ENCODE results near the gene SYT9. TPM values are rescaled to one million over a fixed set of nuclear protein-coding genes. Genes with fewer than 3 reads are reported as not detected.
A peak's percentile ranks its signal among the peaks of the same experiment; 100 is the strongest.

The SYT9 gene
- total and polyA plus RNA-seq, 2 donors (not counting 3 experiments of a cell fraction or from before 2014, with no cell fraction given), result 0.23 TPM; not detected in 1

DNA sequence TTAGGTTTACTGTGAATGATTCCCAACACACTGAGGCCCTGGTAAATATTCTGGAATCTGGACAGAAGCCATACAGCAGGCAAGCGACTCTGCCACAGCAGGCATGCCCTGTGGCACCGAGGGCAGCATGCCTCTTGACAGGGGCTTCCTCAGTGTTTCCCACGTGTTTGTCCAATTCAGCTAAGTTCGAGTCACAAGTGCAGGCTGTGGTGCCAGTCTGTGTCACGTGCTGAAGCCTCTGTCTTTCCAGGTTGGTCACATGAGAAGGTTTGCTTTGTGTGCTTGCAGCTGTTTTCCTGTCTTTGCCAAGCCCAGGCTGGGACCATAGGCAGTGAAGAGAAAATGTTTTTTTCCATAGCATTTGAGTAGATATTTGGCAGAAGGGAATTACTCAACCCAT lies 259.7 kb downstream of the SYT9 start:
- Histone ChIP-seq H3K4me2 (ENCODE audit: insufficient read depth, low read length) (no peak overlapping the region), H3K79me2 (ENCODE audit: control insufficient read depth, insufficient read depth, low read length) (no peaks in the 10 kb centered on the region), H3K27ac (ENCODE audit: insufficient read depth, low read depth, low read length) (no peak overlapping the region), H3K4me1 (ENCODE audit: control insufficient read depth, extremely low read depth, insufficient read depth, low read length) (peaks cover 6% of the 10 kb centered on the region), H2AFZ (ENCODE audit: low read depth, low read length) (no peak overlapping the region), H3K36me3 (ENCODE audit: control insufficient read depth in 2 of 2, extremely low read depth in 1 of 2, insufficient read depth in 2 of 2, low read length in 2 of 2) (no peaks in the 10 kb centered on the region), H4K20me1 (replicated peaks; ENCODE audit: control insufficient read depth, extremely low read depth, insufficient read depth, low read length) (no peaks in the 10 kb centered on the region), H3K9me1 (replicated peaks; ENCODE audit: control insufficient read depth, extremely low read depth, insufficient read depth, low read length) (no peaks in the 10 kb centered on the region), H3K4me3 (replicated peaks in 1 of 3; ENCODE audit: insufficient read depth in 1 of 3, low read depth in 1 of 3, low read length in 3 of 3) (no peak overlapping the region), H3K9me3 (replicated peaks; ENCODE audit: control insufficient read depth, insufficient read depth, low read length) (no peaks in the 10 kb centered on the region), H3K27me3 (ENCODE audit: control insufficient read depth in 2 of 2, insufficient read depth in 2 of 2, low read length in 2 of 2) (peaks cover 26 to 32% of the 10 kb centered on the region in 2 experiments), H3K9ac (replicated peaks; ENCODE audit: extremely low read depth, insufficient read depth, low read length) (no peak overlapping the region)
- dilution Hi-C loops (cut with MboI; ENCODE audit: extremely low pct_ligation_motif_present, low sequenced_read_pairs) (no loop called here), intact Hi-C loops (cut with micrococcal nuclease) (no loop called here)
- ChIA-PET CTCF (interaction anchor here (0.8 to 3.7 kb wide), 6 partner anchors 60 to 154 kb away, joined by 3 to 52 read pairs (median 7); no protein-coding TSS in a partner anchor), POLR2A (no interaction called here)
- no peak for FAIRE-seq
- TF ChIP-seq, protein P1, sequence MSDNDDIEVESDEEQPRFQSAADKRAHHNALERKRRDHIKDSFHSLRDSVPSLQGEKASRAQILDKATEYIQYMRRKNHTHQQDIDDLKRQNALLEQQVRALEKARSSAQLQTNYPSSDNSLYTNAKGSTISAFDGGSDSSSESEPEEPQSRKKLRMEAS (IDR thresholded peaks at IDR 0.05; ENCODE audit: insufficient read depth, insufficient read length), result peak; percentile 86
- no peak for TF ChIP-seq GATA2 (IDR thresholded peaks at IDR 0.05; ENCODE audit: insufficient read depth, insufficient read length, low read depth, low read length)
- BruUV-seq (replicated peaks), result no TSS peak
- peak; percentile 65 for DNase-seq (ENCODE audit: low read depth, low spot score)

DNA sequence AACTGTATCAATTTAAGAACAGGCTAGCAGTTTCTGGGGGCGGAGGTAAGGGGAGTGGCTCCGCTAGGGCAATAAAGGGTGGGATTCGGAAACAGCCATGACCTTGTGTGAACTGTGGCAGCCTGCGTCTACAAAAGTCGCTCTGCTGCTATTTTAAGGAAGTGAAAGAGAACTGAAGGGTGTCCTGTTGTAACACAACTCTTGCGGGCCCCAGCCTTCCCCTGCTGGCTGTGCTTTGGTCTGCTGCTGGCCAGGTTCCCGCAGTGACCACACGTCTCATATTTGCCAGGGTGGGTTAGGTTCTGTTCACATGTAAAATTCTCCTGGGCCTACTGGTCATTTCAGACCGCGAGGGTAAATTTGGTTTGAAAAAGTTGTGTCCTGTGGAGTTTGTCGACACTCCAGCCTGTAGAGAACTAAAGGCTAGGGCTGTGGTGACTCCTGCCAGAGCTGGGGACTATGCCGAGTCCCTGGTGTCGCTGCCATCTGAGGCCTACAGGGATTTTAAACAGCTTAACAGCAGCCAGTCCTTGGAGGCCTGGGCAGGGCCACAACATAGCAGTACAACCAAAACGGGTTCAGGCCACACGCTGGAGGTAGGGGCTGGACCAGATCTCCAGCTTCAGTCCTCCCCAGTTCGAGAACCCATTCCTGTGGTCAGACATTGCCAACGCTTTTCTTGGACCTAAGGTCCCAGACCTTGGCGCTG lies 261.0 kb downstream of the SYT9 start:
- POLR2A ChIA-PET, result no interaction called here
- TF ChIP-seq POLR2A (IDR thresholded peaks at IDR 0.05; ENCODE audit: low read depth, low read length) (no peak), MYC (IDR thresholded peaks at IDR 0.05; ENCODE audit: low read depth, low read length) (no peak), FOS (IDR thresholded peaks at IDR 0.05; ENCODE audit: borderline replicate concordance, insufficient read depth, low read length) (no peak), GATA2 (IDR thresholded peaks at IDR 0.05; ENCODE audit: insufficient read depth, insufficient read length, low read depth, low read length) (no peak), POLR2AphosphoS5 (IDR thresholded peaks at IDR 0.05; ENCODE audit: insufficient read depth, low read depth, low read length) (no peak), JUN (IDR thresholded peaks at IDR 0.05; ENCODE audit: borderline replicate concordance, insufficient read depth, insufficient read length, low read depth) (no peak)
- TF ChIP-seq, protein P2, sequence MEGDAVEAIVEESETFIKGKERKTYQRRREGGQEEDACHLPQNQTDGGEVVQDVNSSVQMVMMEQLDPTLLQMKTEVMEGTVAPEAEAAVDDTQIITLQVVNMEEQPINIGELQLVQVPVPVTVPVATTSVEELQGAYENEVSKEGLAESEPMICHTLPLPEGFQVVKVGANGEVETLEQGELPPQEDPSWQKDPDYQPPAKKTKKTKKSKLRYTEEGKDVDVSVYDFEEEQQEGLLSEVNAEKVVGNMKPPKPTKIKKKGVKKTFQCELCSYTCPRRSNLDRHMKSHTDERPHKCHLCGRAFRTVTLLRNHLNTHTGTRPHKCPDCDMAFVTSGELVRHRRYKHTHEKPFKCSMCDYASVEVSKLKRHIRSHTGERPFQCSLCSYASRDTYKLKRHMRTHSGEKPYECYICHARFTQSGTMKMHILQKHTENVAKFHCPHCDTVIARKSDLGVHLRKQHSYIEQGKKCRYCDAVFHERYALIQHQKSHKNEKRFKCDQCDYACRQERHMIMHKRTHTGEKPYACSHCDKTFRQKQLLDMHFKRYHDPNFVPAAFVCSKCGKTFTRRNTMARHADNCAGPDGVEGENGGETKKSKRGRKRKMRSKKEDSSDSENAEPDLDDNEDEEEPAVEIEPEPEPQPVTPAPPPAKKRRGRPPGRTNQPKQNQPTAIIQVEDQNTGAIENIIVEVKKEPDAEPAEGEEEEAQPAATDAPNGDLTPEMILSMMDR (IDR thresholded peaks at IDR 0.05; ENCODE audit: extremely low read depth in 1 of 2, insufficient read depth in 1 of 2, low read depth in 1 of 2, low read length in 2 of 2), result no peak
- TF ChIP-seq, protein P1 (IDR thresholded peaks at IDR 0.05; ENCODE audit: insufficient read depth, insufficient read length), result no peak
- no peaks in the 10 kb centered on the region for H3K9me3 ChIP-seq (replicated peaks; ENCODE audit: control insufficient read depth, insufficient read depth, low read length)
- BruUV-seq (replicated peaks), result no TSS peak
- CTCF ChIA-PET, result interaction anchor here (0.5 to 3.7 kb wide), 10 partner anchors 9 to 182 kb away, joined by 3 to 52 read pairs (median 4); no protein-coding TSS in a partner anchor
- H3K4me2 ChIP-seq (ENCODE audit: insufficient read depth, low read length), result peak overlapping the region; percentile 70
- FAIRE-seq (no peak), DNase-seq (ENCODE audit: low read depth, low spot score) (peak; percentile 7)
- H3K4me1 ChIP-seq (ENCODE audit: control insufficient read depth, extremely low read depth, insufficient read depth, low read length), result peaks cover 6% of the 10 kb centered on the region
- H3K4me3 ChIP-seq (replicated peaks in 1 of 3; ENCODE audit: insufficient read depth in 1 of 3, low read depth in 1 of 3, low read length in 3 of 3), result peak overlapping the region in 1 of 3 experiments; percentile 65
- intact Hi-C loops (cut with micrococcal nuclease), result loop anchor here (1.0 kb wide), 6 partner anchors 59 to 182 kb away; partner anchors contain the start of gene CYB5R2
- dilution Hi-C loops (cut with MboI; ENCODE audit: extremely low pct_ligation_motif_present, low sequenced_read_pairs), result no loop called here
- H3K27ac ChIP-seq (ENCODE audit: insufficient read depth, low read depth, low read length), result no peak overlapping the region
- H3K9me1 ChIP-seq (replicated peaks; ENCODE audit: control insufficient read depth, extremely low read depth, insufficient read depth, low read length), result no peaks in the 10 kb centered on the region
- peaks cover 26 to 32% of the 10 kb centered on the region in 2 experiments for H3K27me3 ChIP-seq (ENCODE audit: control insufficient read depth in 2 of 2, insufficient read depth in 2 of 2, low read length in 2 of 2)
- no peak overlapping the region for H3K9ac ChIP-seq (replicated peaks; ENCODE audit: extremely low read depth, insufficient read depth, low read length)
- H3K79me2 ChIP-seq (ENCODE audit: control insufficient read depth, insufficient read depth, low read length), result no peaks in the 10 kb centered on the region
- no peaks in the 10 kb centered on the region for H3K36me3 ChIP-seq (ENCODE audit: control insufficient read depth in 2 of 2, extremely low read depth in 1 of 2, insufficient read depth in 2 of 2, low read length in 2 of 2)
- H2AFZ ChIP-seq (ENCODE audit: low read depth, low read length), result peak overlapping the region; percentile 8
- H4K20me1 ChIP-seq (replicated peaks; ENCODE audit: control insufficient read depth, extremely low read depth, insufficient read depth, low read length), result no peaks in the 10 kb centered on the region

Measured in endothelial cell of umbilical vein (primary cell).